GM18873 (cell line): ENCODE measurements around the gene RBMS3.
A peak's percentile ranks its signal among the peaks of the same experiment; 100 is the strongest.

Experiments
- ATAC-seq: cut with Tn5 transposase; IDR thresholded peaks from one replicate; pipeline ENCODE4 v1.9.1; 2021; ENCODE audit warnings: mild to moderate bottlenecking, moderate library complexity, moderate number of reproducible peaks; ENCODE audit not compliant: unreplicated experiment, low FRiP score

Gene RBMS3

GRCh38 chr3:29901097-29901496, 620.2 kb downstream of the RBMS3 start:
- no peak for ATAC-seq

- ATAC-seq, result no peak
Observed at GRCh38 chr3:29903600-29903999, 622.7 kb downstream of the RBMS3 start.

GRCh38 chr3:29906906-29907305, 626.0 kb downstream of the RBMS3 start:
- ATAC-seq, result no peak

- ATAC-seq, result no peak
Observed at GRCh38 chr3:29912600-29913288, 631.9 kb downstream of the RBMS3 start.

- ATAC-seq, result no peak
Observed at GRCh38 chr3:29914861-29915524, 634.1 kb downstream of the RBMS3 start.

GRCh38 chr3:29919571-29919970, 638.7 kb downstream of the RBMS3 start:
- ATAC-seq, result no peak

- ATAC-seq, result no peak
Observed at GRCh38 chr3:29922992-29923746, 642.3 kb downstream of the RBMS3 start.

GRCh38 chr3:29924783-29925561, 644.1 kb downstream of the RBMS3 start:
- ATAC-seq, result no peak

GRCh38 chr3:29926378-29926777, 645.5 kb downstream of the RBMS3 start:
- ATAC-seq, result no peak

GRCh38 chr3:29932696-29933325, 651.9 kb downstream of the RBMS3 start:
- no peak for ATAC-seq

- no peak for ATAC-seq
Observed at GRCh38 chr3:29933802-29934490, 653.1 kb downstream of the RBMS3 start.

GRCh38 chr3:29934751-29935150, 653.9 kb downstream of the RBMS3 start:
- no peak for ATAC-seq

GRCh38 chr3:29936054-29936453, 655.2 kb downstream of the RBMS3 start:
- ATAC-seq, result peak; percentile 56

- ATAC-seq, result no peak
Observed at GRCh38 chr3:29936766-29937165, 655.9 kb downstream of the RBMS3 start.

GRCh38 chr3:29937185-29937584, 656.3 kb downstream of the RBMS3 start:
- ATAC-seq, result no peak

GRCh38 chr3:29940759-29941323, 660.0 kb downstream of the RBMS3 start:
- ATAC-seq, result no peak

- no peak for ATAC-seq
Observed at GRCh38 chr3:29942297-29942696, 661.4 kb downstream of the RBMS3 start.

GRCh38 chr3:29949131-29949530, 668.3 kb downstream of the RBMS3 start:
- no peak for ATAC-seq

GRCh38 chr3:29949940-29950616, 669.2 kb downstream of the RBMS3 start:
- no peak for ATAC-seq
